Esophagus squamous epithelium (tissue), 5 donors: ENCODE results near the gene MBD4. TPM values are rescaled to one million over a fixed set of nuclear protein-coding genes. Genes with fewer than 3 reads are reported as not detected.
"Not testable (repeated sequence)": the region's sequence is repeated elsewhere in the genome, so short reads cannot be mapped to it uniquely, and the experiment has no call there.

Experiments used
- DNase-seq: peaks from one replicate; lab custom pipeline; 2025; lab: John Stamatoyannopoulos, UW
- H3K27ac ChIP-seq, 4 donors: fragments of 200-600 bp; sonication (generic); one replicate each; pipeline ENCODE4 v1.5.1; 2016 to 2019; ENCODE audit warnings: mild to moderate bottlenecking in 1 of 4
- H3K27me3 ChIP-seq, 4 donors: fragments of 200-600 bp; sonication (generic); 1 replicate in 3 of 4; 2 replicates in 1 of 4; pipeline versions ENCODE4 v1.5.1 to v1.6.0; 2017 to 2021; ENCODE audit warnings: antibody characterized with exemption in 1 of 4
- H3K36me3 ChIP-seq, 3 donors: fragments of 200-600 bp; sonication (generic); one replicate each; pipeline ENCODE4 v1.5.1; 2016 to 2019
- H3K4me1 ChIP-seq, 3 donors: fragments of 200-600 bp; sonication (generic); one replicate each; pipeline ENCODE4 v1.5.1; 2017 to 2019
- H3K4me3 ChIP-seq, 4 donors: fragments of 200-600 bp; sonication (generic); 1 replicate in 3 of 4; 2 replicates in 1 of 4; pipeline ENCODE4 v1.5.1; 2016 to 2019; ENCODE audit warnings: mild to moderate bottlenecking in 2 of 4, moderate library complexity in 1 of 4
- H3K9me3 ChIP-seq, 3 donors: fragments of 200-600 bp; sonication (generic); one replicate each; pipeline ENCODE4 v1.5.1; 2016 to 2019
- CTCF ChIP-seq, 6 experiments: fragments of 450-650 bp in 4 of 6; fragments of 200-600 bp in 2 of 6; sonication (generic) in 2 of 6; IDR thresholded peaks; one replicate each; pipeline ENCODE4 v1.5.1; 2016 to 2019; ENCODE audit warnings: antibody characterized with exemption in 6 of 6, mild to moderate bottlenecking in 4 of 6, moderate library complexity in 4 of 6
- POLR2A ChIP-seq, 4 donors: fragments of 450-650 bp; IDR thresholded peaks; one replicate each; pipeline ENCODE4 v1.6.1; 2017; ENCODE audit warnings: antibody characterized with exemption in 4 of 4, mild to moderate bottlenecking in 4 of 4, moderate library complexity in 3 of 4
- WGBS, 2 donors: methylation state at CpG; one replicate each; pipeline ENCODE4 v1.1.5; 2018; 5-methylcytosine and 5-hydroxymethylcytosine counted together
- intact Hi-C: fragments of 100-400 bp; cut with DNase I; formaldehyde crosslinking; loops from one replicate; pipeline ENCODE4 v1.15.0; 2022
- total RNA-seq, 4 donors: library from RNA; depleted of rRNA; stranded (reverse); fragments of >200 nt; gene quantifications; one replicate each; pipeline ENCODE4 v1.1.0, GENCODE V29; 2016
- donor health status: DM: yes; HTN: yes; CAD: no.

Gene MBD4
- total RNA-seq, 4 donors from 2014 or later, result 10.9 to 21.5 (median 17.6) TPM

GRCh38 chr3:129402616-129403015 is 37.1 kb downstream of the MBD4 start:
- 95 to 100% methylated on average over 3 to 4 of the region's 4 CpGs for WGBS, 2 donors
- no peak for DNase-seq
- intact Hi-C loops, result no loop called here

GRCh38 chr3:129402210-129402609 is 37.5 kb downstream of the MBD4 start:
- no peak for TF ChIP-seq CTCF (IDR thresholded peaks at IDR 0.05)
- no peak for TF ChIP-seq POLR2A (IDR thresholded peaks at IDR 0.05)
- intact Hi-C loops, result no loop called here
- no peaks in the 10 kb centered on the region for H3K27me3 ChIP-seq
- H3K9me3 ChIP-seq, result no peaks in the 10 kb centered on the region
- H3K4me3 ChIP-seq, result no peak overlapping the region
- peaks cover 0 to under 1% (median 0%) of the 10 kb centered on the region in 3 donors for H3K36me3 ChIP-seq
- no peak for DNase-seq
- WGBS, 2 donors, result 70 to 72% methylated on average over 4 to 7 of the region's 7 CpGs
- peaks cover 0 to 24% (median 12%) of the 10 kb centered on the region in 3 donors for H3K4me1 ChIP-seq
- H3K27ac ChIP-seq, result no peak overlapping the region

More at GRCh38 chr3:129402616-129403015, 37.1 kb downstream of the MBD4 start:
- H3K4me1 ChIP-seq, result peaks cover 0 to 20% (median 8%) of the 10 kb centered on the region in 3 donors
- no peaks in the 10 kb centered on the region for H3K27me3 ChIP-seq
- H3K36me3 ChIP-seq, result no peaks in the 10 kb centered on the region
- no peak overlapping the region for H3K4me3 ChIP-seq
- H3K9me3 ChIP-seq, result no peaks in the 10 kb centered on the region
- TF ChIP-seq CTCF (IDR thresholded peaks at IDR 0.05) (no peak), POLR2A (IDR thresholded peaks at IDR 0.05) (no peak)
- H3K27ac ChIP-seq, result no peak overlapping the region

- DNase-seq, result no peak
- peak in 1 of 6 experiments; percentile 3 for TF ChIP-seq CTCF (IDR thresholded peaks at IDR 0.05)
- no peak for TF ChIP-seq POLR2A (IDR thresholded peaks at IDR 0.05)
- intact Hi-C loops, result no loop called here
- Histone ChIP-seq H3K27me3 (no peaks in the 10 kb centered on the region), H3K36me3 (peaks cover 0 to 22% (median 0%) of the 10 kb centered on the region in 3 donors), H3K27ac (peak overlapping the region; percentile 84 to 94 (median 89)), H3K9me3 (no peaks in the 10 kb centered on the region), H3K4me1 (peaks cover 0 to 47% (median 14%) of the 10 kb centered on the region in 3 donors), H3K4me3 (peak overlapping the region in 3 of 4 donors; percentile 79 to 84 (median 82))
- 40 to 49% methylated on average over 7 to 8 of the region's 8 CpGs for WGBS, 2 donors
Measured at GRCh38 chr3:129399895-129400357, 39.8 kb downstream of the MBD4 start.

- WGBS, 2 donors, result 1% methylated on average over 25 of the region's 25 CpGs
- peak; percentile 22 for DNase-seq
- peak overlapping the region; percentile 72 to 84 (median 80) for H3K4me3 ChIP-seq
- peak overlapping the region; percentile 84 to 94 (median 89) for H3K27ac ChIP-seq
- intact Hi-C loops, result no loop called here
- H3K4me1 ChIP-seq, result peaks cover 0 to 53% (median 14%) of the 10 kb centered on the region in 3 donors
- peaks cover 0 to 22% (median 0%) of the 10 kb centered on the region in 3 donors for H3K36me3 ChIP-seq
- H3K27me3 ChIP-seq, result no peaks in the 10 kb centered on the region
- TF ChIP-seq POLR2A (IDR thresholded peaks at IDR 0.05) (no peak), CTCF (IDR thresholded peaks at IDR 0.05) (peak; percentile 61 to 89 (median 74))
- no peaks in the 10 kb centered on the region for H3K9me3 ChIP-seq
Measured at GRCh38 chr3:129399145-129399894, 40.4 kb downstream of the MBD4 start.

- DNase-seq, result no peak
- no peaks in the 10 kb centered on the region for H3K9me3 ChIP-seq
- peaks cover 0 to 23% (median 0%) of the 10 kb centered on the region in 3 donors for H3K36me3 ChIP-seq
- peaks cover 0 to 58% (median 14%) of the 10 kb centered on the region in 3 donors for H3K4me1 ChIP-seq
- intact Hi-C loops, result no loop called here
- no peaks in the 10 kb centered on the region for H3K27me3 ChIP-seq
- WGBS, 2 donors, result 0 to 1% methylated on average over 17 to 18 of the region's 18 CpGs
- H3K4me3 ChIP-seq, result peak overlapping the region; percentile 72 to 84 (median 80)
- no peak for TF ChIP-seq CTCF (IDR thresholded peaks at IDR 0.05)
- TF ChIP-seq POLR2A (IDR thresholded peaks at IDR 0.05), result no peak
- H3K27ac ChIP-seq, result peak overlapping the region; percentile 84 to 94 (median 89)
Measured at GRCh38 chr3:129398803-129399144, 41.0 kb downstream of the MBD4 start.

GRCh38 chr3:129393760-129394564 is 45.8 kb downstream of the MBD4 start:
- Histone ChIP-seq H3K36me3 (peaks cover 0 to 69% (median 5%) of the 10 kb centered on the region in 3 donors), H3K27ac (peak overlapping the region in 3 of 4 donors; percentile 81 to 88 (median 85)), H3K4me1 (peaks cover 3 to 98% (median 30%) of the 10 kb centered on the region in 3 donors)
- intact Hi-C loops, H3K27me3 ChIP-seq, H3K9me3 ChIP-seq, DNase-seq, H3K4me3 ChIP-seq: not testable (repeated sequence)
- WGBS, 2 donors, result 83% methylated on average over 1 of the region's 17 CpGs; no CpG with 5 or more reads in 1 of the 2 donors
